ENCODE data around the gene ATP13A2.
"Not testable (repeated sequence)": the region's sequence is repeated elsewhere in the genome, so short reads cannot be mapped to it uniquely, and the experiment has no call there.

ATP13A2 gene

GRCh38 chr1:16944038-16944437, 67.7 kb downstream of the ATP13A2 start:
- TF ChIP-seq CTCF (IDR thresholded peaks at IDR 0.05; ENCODE audit: low read depth, low read length), result no peak
- no peak overlapping the region for H3K4me3 ChIP-seq (replicated peaks in 1 of 2; ENCODE audit: low read depth in 2 of 2, low read length in 2 of 2)
- no peak for DNase-seq (ENCODE audit: low read depth in 2 of 2)

DNA sequence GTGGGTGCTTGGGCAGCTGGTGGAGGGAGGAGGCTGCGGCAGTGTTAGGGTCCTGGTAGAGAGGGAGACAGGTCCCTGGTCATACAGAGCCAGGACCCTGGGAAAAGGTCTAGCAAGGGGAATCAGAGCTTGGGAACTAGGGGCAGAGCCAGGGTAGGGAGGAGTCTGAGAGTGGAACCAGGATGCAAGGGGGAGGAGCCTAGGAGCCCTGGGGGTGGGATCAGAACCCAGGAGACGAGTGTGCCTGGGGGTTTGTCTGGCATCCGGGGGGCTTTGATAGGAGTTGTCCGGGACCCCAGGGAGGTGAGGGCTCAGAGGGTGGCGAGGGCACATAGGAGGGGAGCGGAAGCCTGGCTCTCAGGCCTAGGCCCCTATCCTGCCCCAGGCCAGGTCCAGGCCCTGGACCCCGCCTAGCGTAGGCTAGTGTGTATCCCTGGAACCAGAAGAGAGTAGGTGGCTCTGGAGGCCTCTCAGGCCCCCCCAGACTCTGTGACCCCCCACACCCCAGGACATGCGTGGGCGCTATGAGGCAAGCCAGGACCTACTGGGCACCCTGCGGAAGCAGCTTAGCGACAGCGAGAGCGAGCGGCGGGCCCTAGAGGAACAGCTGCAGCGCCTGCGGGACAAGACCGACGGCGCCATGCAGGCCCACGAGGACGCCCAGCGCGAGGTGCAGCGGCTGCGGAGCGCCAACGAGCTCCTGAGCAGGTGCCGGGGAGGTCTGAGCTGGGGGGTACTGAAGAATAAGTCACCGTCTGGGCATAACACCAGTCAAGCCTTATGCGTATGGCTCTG, 72.1 kb downstream of the ATP13A2 start:
- not testable (repeated sequence) for H3K4me3 ChIP-seq (replicated peaks in 1 of 2; ENCODE audit: low read depth in 2 of 2, low read length in 2 of 2); DNase-seq (ENCODE audit: low read depth in 2 of 2)

DNA sequence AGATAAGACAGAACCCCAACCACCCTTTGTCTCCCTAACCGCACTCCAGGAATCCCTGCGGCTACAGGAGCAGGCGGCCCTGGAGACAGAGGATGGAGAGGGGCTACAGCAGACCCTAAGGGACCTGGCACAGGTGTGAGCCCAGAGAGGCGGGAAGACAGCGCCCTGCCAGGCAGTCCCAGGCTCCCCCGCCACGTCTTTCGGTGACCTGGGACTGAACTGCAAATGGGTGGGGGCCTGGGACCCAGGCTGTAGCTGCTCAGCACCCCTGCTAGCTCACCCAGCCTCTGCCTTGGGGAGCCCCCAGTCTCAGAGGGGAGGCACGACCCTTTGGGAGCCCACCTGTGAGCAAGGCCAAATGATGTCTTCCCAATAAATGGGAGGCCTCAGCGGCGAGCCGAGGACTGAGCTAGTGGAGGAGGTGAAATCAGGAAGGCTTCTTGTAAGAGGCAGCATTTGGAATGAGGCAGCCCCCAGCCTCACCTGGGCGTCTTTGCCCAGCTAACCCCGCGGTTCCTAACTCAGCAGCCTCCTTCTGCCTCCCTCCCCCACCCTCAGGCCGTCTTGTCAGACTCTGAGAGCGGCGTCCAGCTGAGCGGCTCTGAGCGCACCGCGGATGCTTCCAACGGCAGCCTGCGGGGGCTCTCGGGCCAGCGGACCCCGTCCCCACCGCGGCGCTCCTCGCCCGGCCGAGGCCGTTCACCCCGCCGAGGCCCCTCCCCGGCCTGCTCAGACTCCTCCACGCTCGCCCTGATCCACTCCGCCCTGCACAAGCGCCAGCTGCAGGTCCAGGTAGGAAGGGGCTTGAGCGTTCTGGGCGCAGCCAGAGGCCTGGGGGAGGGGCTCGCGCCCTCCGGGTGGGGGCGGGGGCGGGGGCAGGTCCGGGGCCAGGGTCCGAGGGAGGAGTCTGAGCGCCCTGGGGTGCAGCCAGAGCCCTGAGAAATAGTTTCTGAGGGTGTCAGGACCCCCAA, 73.1 kb downstream of the ATP13A2 start:
- no peak for TF ChIP-seq CTCF (IDR thresholded peaks at IDR 0.05; ENCODE audit: low read depth, low read length)
- no peak overlapping the region for H3K4me3 ChIP-seq (replicated peaks in 1 of 2; ENCODE audit: low read depth in 2 of 2, low read length in 2 of 2)
- no peak for DNase-seq (ENCODE audit: low read depth in 2 of 2)

DNA sequence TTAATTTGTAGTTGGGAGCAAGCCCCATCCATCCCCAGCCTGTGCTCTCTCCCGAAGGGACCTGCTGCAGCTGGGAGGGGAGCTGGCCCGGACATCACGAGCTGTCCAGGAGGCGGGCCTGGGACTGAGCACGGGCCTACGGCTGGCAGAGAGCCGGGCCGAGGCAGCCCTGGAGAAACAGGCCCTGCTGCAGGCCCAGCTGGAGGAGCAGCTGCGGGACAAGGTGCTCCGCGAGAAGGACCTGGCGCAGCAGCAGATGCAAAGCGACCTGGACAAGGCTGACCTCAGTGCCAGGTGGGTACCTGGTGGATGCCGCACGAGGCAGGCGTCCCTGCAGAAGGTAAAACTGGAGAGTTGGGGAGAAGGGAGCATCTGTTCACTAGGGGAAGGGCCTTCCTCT, 75.1 kb downstream of the ATP13A2 start:
- not testable (repeated sequence) for H3K4me3 ChIP-seq (replicated peaks in 1 of 2; ENCODE audit: low read depth in 2 of 2, low read length in 2 of 2); DNase-seq (ENCODE audit: low read depth in 2 of 2)

All from cardiac fibroblast (primary cell).